GM20000 (cell line): Measurements from ENCODE around the gene VSTM2B.
"Not testable (repeated sequence)": the region's sequence is repeated elsewhere in the genome, so short reads cannot be mapped to it uniquely, and the experiment has no call there.

Source experiments
- DNase-seq: peaks from one replicate; pipeline ENCODE4 v3.0.0; 2012; ENCODE audit warnings: low spot score
- TF ChIP-seq, protein P1 (sequence below): IDR thresholded peaks from 2 replicates; pipeline ENCODE4 v1.5.1; 2012; ENCODE audit warnings: mild to moderate bottlenecking, control low read depth; ENCODE audit errors: extremely low read depth, missing control alignments

VSTM2B gene

DNA sequence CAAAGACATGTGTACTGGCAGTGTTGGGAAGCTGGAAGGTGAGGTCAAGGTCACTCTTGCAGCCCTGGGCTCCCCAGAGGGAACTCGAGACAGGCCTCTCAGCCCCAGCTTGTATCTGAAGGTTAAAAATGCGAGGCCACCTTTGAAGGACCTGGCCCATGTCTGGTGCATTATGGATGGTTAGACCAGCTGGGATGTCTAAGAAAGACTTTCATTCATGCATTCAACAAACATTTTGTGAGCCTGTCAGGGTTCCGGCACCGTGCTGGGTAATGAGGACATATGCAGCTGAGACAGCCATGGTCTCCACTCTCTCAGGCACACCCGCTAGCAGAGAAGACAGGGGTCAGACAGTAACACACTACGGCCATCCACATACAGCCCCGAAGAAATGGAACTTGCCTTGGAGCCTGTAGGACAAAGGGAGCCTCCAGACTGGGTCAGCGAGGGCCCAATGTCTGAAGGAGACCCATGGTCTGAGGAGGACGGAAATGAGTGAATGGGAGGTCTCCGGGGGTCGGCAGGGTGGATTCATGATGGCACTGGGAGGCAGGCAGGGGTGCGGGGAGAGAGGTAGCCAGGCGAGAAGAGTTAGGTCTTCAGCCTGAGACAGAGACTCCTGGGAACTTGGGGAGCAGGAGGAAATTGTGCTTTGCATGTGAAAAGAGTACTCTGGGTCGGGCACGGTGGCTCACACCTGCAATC is 19.0 kb downstream of the VSTM2B start:
- TF ChIP-seq, protein P1, sequence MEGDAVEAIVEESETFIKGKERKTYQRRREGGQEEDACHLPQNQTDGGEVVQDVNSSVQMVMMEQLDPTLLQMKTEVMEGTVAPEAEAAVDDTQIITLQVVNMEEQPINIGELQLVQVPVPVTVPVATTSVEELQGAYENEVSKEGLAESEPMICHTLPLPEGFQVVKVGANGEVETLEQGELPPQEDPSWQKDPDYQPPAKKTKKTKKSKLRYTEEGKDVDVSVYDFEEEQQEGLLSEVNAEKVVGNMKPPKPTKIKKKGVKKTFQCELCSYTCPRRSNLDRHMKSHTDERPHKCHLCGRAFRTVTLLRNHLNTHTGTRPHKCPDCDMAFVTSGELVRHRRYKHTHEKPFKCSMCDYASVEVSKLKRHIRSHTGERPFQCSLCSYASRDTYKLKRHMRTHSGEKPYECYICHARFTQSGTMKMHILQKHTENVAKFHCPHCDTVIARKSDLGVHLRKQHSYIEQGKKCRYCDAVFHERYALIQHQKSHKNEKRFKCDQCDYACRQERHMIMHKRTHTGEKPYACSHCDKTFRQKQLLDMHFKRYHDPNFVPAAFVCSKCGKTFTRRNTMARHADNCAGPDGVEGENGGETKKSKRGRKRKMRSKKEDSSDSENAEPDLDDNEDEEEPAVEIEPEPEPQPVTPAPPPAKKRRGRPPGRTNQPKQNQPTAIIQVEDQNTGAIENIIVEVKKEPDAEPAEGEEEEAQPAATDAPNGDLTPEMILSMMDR = no peak
- DNase-seq = no peak

DNA sequence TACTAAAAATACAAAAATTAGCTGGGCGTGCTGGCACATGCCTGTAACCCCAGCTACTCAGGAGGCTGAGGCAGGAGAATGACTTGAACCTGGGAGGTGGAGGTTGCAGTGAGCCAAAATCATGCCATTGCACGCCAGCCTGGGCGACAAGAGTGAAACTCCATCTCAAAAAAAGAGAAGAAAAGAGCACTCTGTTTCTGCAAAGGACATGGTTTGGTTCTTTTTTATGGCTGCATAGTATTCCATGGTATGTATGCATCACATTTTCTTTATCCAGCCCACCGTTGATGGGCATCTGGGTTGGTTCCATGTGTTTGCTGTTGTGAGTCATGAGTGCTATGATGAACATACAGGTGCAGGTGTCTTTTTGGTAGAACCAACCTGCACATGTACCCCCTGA is 19.7 kb downstream of the VSTM2B start:
- not testable (repeated sequence) for DNase-seq

DNA sequence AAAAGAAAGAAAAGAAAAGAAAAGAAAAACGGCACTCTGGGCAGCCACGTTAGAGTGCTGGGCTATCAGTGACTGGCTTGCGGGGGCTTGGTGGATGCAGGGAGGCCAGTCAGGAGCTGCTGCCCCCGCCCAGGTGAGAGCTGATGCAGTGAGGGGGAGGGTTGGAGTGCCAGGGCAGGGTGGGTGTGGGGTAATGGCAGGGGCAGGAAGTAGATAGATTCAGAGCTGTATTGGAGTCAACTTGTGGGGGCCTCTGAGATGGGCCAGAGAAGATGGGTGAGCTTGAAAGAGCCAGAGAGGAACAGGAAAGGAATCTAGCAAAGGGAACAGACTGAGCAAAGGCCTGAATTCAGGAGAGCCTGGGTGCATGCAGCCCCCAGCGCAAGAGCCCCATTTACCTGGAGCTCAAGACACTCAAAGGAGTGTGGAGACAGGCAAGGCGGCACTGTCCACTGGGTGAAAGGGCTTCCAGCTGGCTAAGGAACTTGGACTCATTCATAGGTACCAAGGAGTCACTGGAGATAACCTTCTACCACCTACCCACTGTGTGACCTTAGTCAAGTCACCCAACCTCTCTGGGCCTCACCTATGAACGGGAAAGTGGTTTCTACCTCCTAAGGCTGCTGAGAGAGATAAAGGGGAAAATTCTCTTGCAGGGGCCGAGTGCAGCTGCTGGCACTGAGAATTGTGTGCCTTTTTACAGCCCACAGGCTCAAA is 20.2 kb downstream of the VSTM2B start:
- TF ChIP-seq, protein P1 = no peak
- no peak for DNase-seq

DNA sequence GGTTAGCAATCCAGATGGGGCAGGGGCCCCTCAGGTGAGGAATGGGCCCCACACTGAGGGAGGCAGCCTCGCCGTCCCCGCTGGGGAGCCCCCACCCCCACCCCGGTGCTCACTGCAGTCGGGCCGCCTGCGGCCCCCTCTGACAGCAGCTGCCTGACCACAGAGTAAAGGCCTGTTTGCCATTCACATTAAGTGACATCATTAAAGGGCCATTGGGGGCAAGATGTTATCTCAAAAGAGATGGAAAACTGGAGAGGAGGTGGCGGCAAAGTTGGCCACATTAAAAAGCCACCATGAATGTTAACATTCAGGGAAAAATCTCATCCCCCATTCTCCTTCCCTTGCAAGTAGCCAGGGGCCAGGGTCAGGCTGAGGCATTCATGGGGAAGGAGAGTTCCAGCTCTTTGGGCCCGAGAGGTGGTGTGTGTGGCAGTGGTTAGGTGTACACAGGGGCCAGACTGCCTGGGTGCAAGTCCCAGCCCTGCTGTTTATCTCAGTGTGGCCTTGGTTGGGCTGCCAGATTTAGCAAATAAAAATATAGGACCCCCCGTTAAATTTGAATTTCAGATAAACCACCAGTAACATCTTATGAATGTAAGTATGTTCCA is 20.9 kb downstream of the VSTM2B start:
- TF ChIP-seq, protein P1 = no peak
- no peak for DNase-seq

DNA sequence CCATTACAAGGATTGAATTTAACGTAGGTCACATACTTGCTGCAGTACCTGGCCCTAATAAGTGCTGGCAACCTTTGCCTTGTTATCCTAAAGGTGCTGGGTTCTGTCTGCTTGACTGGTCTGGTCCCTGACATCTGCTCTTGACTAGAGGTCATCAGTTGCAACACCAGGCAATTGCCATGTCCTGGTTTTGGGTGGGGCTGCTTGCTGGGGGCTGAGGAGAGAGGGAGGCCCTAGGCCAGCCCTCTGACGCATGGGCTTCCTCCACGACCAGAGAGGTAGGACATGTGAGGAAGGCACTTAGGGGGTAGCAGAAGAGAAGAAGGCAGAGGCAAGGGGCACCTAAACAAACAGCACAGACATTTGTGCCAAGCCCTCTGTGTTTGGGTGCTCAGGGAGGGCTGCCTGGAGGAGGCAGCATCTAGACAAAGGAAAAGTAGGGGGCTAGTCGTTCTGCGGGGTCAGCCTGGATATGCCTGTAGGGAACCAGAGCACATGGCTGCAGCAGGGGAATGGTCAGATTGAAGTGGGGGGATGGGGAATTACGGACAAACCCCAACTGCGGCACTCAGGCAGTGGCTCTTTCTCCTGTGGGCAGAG is 21.7 kb downstream of the VSTM2B start:
- TF ChIP-seq, protein P1 = no peak

DNA sequence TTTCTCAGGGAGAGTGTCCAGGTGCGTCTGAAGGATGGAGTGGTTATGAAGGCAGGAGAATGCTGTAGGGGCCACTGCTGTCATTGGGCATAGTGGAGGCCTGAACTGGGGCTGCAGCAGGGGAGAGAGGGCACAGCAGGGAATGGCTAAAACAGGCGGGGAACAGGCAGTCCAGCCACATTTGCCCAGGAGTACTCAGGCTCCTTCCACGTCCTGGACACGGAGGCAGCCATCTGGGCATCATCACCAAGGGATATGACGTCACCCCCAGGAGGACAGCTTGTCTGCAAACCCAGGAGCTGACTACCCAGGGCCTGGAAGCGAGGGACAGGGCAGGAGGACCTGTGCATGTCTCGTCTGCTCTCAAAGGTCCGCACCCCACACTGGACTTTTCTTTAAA is 22.2 kb downstream of the VSTM2B start:
- TF ChIP-seq, protein P1 = no peak
- DNase-seq = no peak

More for the DNA sequence above, 21.7 kb downstream of the VSTM2B start:
- no peak for DNase-seq

DNA sequence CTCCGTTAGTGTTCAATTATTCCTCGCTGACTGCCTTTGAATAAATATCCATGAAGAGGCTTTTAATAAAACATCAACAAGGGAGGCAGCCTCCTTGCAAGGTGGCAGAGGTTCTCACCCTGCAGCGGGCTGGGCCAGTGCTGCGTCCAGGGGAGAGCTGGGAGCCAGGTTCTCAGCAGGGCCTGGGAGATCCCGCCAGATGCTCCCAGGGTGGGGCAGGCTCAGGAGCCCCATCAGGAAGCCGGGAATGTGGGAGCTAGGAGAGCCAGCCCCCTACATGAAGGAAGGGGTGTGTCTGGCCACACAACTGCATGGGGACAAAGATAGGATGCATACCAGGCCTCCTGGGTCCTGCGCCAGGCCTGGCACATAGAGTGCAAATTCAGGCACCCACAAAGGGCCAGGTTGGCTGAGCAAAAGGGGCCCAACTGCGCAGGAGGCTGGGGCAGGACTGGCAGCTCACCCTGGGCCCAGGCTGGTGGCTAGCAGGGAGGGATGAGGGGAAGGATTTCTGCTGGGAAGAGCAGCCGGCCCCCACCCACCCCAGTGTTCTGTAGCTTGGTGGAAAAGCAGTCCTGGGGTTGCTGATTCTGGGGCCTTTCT is 22.8 kb downstream of the VSTM2B start:
- DNase-seq = no peak
- TF ChIP-seq, protein P1 = no peak
